Type B pancreatic cell (in vitro differentiated cells): ENCODE measurements around the gene GDF11. TPM values are rescaled to one million over a fixed set of nuclear protein-coding genes. Genes with fewer than 3 reads are reported as not detected.

Source experiments
- DNase-seq: peaks from one replicate; pipeline ENCODE4 v3.0.0; 2021; ENCODE audit warnings: mixed read lengths; ENCODE audit not compliant: unreplicated experiment; ENCODE audit errors: extremely low spot score
- H3K27ac Mint-ChIP-seq: 2 replicates; pipeline ENCODE4 v1.8.0; 2021; ENCODE audit warnings: mild to moderate bottlenecking, mixed read lengths
- H3K27me3 Mint-ChIP-seq: 2 replicates; pipeline ENCODE4 v1.8.0; 2021; ENCODE audit warnings: mixed read lengths
- H3K36me3 Mint-ChIP-seq: 2 replicates; pipeline ENCODE4 v1.8.0; 2021; ENCODE audit warnings: mixed read lengths
- H3K4me1 Mint-ChIP-seq: one replicate; pipeline ENCODE4 v1.8.0; 2021; ENCODE audit warnings: mixed read lengths; ENCODE audit not compliant: unreplicated experiment
- H3K4me3 Mint-ChIP-seq: 2 replicates; pipeline ENCODE4 v1.8.0; 2021; ENCODE audit warnings: mild to moderate bottlenecking, mixed read lengths
- H3K9me3 Mint-ChIP-seq: 2 replicates; pipeline ENCODE4 v1.8.0; 2021; ENCODE audit warnings: mixed read lengths
- total RNA-seq: library from RNA; stranded (reverse); gene quantifications from 2 replicates; pipeline ENCODE4 v1.2.1, GENCODE V29; 2021; ENCODE audit warnings: low replicate concordance
- TF ChIP-seq, protein P1 (sequence below): fragments of 200-600 bp; sonication (generic); conservative IDR thresholded peaks from 2 replicates; pipeline ENCODE4 v1.5.0; 2021; ENCODE audit warnings: antibody characterized with exemption, mild to moderate bottlenecking

The GDF11 gene
- total RNA-seq, 1 donor from 2014 or later = 40.1 TPM

DNA sequence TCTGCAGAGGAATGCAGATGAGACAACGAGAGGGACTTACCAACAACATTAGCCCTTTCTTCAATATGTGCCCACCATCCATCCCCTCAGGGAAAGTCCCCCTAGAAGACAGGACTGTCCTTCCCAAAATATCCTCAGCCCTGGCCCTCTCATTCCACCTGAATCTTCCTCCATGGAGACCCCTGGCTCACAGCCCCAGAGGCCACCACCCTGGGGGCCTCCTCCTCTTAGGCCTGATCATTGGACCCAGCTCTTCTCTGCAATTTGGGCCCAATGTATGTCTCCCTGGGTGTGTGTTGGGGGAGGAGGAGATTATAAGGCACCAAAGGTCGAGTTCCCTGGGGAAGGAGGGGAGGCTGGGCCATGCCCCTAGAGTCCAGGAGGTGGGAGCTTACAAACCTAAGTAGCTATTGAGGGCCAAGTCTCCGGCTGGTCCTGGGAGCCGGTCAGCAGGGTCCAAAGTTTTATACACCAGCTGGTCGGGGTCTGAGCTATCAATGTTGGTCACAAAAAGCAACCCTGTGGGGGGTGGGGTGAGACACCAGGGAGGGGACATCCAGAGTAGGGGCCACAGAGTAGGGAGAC is 43.4 kb upstream of the GDF11 start:
- H3K27ac Mint-ChIP-seq = no peak overlapping the region

DNA sequence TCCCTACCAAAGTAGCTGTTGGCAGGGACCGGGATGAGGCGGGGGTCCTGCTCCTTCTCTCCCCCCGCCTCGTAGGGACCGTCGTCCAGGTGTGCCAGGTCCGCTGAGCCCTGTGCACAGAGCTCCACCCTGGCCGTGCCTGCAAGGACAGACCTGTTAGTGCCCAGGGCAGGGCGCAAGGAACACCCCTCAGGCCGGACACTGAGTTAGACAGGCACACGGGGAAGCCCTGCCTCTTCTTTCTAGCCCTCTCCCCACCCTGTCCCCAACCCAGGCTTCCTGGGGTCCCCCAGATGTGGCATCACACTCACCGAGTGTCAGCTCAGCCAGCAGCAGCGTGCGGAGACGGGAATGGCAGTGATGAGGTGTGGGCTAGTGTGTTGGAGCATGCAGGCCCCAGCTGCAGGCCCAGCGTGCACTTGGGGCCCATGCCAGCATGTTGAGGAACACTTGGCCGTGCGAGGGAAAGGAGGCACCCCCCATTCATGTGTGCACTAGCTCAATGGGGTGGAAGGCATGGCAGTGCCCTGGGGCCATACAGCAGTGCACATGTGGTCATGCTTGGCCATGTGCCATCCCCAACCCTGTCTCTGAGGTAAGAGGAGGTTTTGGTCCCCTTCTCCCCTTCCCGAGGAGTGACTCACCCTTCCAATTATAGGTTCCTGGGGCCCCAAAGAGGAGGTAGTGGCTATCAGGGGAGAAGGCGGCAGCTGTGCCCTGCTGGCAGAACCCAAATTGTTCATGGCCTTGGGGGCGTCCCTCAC is 42.5 kb upstream of the GDF11 start:
- TF ChIP-seq, protein P1, sequence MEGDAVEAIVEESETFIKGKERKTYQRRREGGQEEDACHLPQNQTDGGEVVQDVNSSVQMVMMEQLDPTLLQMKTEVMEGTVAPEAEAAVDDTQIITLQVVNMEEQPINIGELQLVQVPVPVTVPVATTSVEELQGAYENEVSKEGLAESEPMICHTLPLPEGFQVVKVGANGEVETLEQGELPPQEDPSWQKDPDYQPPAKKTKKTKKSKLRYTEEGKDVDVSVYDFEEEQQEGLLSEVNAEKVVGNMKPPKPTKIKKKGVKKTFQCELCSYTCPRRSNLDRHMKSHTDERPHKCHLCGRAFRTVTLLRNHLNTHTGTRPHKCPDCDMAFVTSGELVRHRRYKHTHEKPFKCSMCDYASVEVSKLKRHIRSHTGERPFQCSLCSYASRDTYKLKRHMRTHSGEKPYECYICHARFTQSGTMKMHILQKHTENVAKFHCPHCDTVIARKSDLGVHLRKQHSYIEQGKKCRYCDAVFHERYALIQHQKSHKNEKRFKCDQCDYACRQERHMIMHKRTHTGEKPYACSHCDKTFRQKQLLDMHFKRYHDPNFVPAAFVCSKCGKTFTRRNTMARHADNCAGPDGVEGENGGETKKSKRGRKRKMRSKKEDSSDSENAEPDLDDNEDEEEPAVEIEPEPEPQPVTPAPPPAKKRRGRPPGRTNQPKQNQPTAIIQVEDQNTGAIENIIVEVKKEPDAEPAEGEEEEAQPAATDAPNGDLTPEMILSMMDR = no peak
- Mint-ChIP-seq H3K27ac (no peak overlapping the region), H3K4me1 (no peaks in the 10 kb centered on the region), H3K36me3 (no peaks in the 10 kb centered on the region), H3K27me3 (peaks cover 16% of the 10 kb centered on the region), H3K9me3 (no peaks in the 10 kb centered on the region), H3K4me3 (no peak overlapping the region)
- no peak for DNase-seq

More for the DNA sequence above, 43.4 kb upstream of the GDF11 start:
- Mint-ChIP-seq H3K36me3 (no peaks in the 10 kb centered on the region), H3K4me3 (no peak overlapping the region), H3K27me3 (peaks cover 8% of the 10 kb centered on the region), H3K4me1 (no peaks in the 10 kb centered on the region), H3K9me3 (no peaks in the 10 kb centered on the region)
- TF ChIP-seq, protein P1 = no peak
- DNase-seq = no peak

DNA sequence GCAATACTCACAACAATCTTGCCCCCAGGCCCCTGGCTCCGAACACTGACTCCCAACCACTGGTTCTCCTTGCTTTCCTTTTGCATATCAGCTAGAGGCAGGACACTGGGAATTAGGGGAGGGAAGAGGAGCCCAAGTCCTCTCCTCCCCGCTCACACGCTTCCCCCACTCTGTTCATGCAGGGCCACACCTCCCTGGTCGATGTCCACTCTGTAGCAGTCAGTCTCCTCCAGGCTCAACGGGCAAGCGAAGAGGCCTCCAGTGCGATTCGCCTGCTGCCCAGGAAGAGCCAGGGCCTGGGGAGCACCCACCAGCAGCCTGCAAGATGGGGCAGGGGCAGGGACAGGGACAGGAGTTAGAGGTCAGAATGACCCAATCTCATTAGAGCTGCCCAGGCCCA is 40.1 kb upstream of the GDF11 start:
- Mint-ChIP-seq H3K4me1 (peaks cover 8% of the 10 kb centered on the region), H3K36me3 (no peaks in the 10 kb centered on the region), H3K27me3 (peaks cover 37% of the 10 kb centered on the region), H3K9me3 (no peaks in the 10 kb centered on the region), H3K27ac (no peak overlapping the region), H3K4me3 (no peak overlapping the region)
- no peak for DNase-seq
- TF ChIP-seq, protein P1 = no peak

DNA sequence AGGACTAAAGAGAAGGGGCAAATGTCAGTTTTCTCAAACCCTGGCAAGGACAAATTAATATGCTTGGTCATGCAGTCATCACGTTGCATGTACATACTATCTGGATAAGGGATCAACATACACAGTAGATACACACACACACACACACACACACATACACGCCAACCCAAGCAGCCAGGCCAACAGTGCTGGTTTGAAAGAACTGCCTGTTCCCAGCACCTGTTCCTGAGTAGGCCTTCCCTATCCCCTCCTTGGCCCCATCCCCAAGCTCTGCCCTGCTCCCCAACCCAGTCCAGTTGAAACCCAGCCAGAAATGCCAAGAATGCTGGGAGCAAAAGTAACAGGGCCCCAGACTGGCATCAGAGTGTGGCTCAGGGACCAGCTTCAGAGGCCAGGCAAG is 39.6 kb upstream of the GDF11 start:
- DNase-seq = no peak
- Mint-ChIP-seq H3K27me3 (peaks cover 41% of the 10 kb centered on the region), H3K36me3 (no peaks in the 10 kb centered on the region), H3K4me1 (peaks cover 11% of the 10 kb centered on the region), H3K4me3 (no peak overlapping the region), H3K27ac (no peak overlapping the region), H3K9me3 (no peaks in the 10 kb centered on the region)
- TF ChIP-seq, protein P1 = no peak

DNA sequence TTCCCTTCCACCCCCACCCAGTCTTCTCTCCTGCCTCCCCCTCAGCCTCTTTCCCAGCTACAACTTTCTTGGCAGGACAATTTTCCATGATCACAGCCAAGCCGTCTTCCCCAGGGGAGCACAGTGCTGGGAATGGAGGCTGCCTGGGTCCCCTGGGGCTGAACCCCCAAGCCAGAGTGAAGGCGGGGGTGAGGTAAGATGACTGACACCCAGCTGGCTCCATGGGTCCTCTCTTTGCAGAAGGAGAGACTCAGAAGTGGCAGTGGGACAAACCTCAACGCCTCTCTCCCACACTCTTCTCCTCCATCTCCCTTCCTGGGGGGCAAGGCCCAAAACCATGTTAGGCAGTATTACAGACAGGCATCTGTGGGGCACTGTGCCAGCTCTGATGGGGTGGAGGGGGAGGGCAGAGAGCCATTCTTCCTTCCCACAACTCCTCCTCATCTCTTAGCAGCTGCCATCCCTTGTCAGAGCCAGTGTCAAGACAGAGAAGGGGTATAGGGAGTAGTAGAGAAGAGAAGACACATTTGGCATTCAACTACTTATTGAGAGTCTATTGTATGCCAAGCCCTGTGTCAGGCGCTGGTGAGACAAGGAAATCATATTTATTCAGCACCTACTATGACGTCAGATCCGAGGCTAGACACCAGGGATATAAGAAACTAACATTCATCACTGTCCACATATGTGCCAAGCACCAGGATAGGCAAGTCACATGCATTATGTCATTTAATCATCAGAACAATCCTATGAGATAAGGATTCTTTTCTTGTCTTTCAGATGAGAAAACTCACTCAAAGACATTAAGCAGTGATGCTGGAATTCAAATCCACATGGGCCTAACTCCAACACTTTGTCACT is 38.8 kb upstream of the GDF11 start:
- Mint-ChIP-seq H3K4me1 (peaks cover 19% of the 10 kb centered on the region), H3K36me3 (no peaks in the 10 kb centered on the region), H3K4me3 (no peak overlapping the region), H3K27me3 (peaks cover 50% of the 10 kb centered on the region), H3K9me3 (no peaks in the 10 kb centered on the region), H3K27ac (no peak overlapping the region)
- DNase-seq = no peak
- TF ChIP-seq, protein P1 = no peak
